PC-3 (cell line): ENCODE data around the gene TLR5.

Source experiments
- EZH2 ChIP-seq: fragments of 300-600 bp; sonication (generic); IDR thresholded peaks from one replicate; pipeline ENCODE4 v1.6.1; 2017; ENCODE audit warnings: antibody characterized with exemption, mild to moderate bottlenecking, low read length; ENCODE audit not compliant: unreplicated experiment
- EZH2phosphoT487 ChIP-seq: fragments of 300-600 bp; sonication (generic); IDR thresholded peaks from 2 replicates; pipeline ENCODE4 v1.6.1; 2018; ENCODE audit warnings: mild to moderate bottlenecking, antibody characterized with exemption, low read length, borderline replicate concordance
- TF ChIP-seq, protein P1 (sequence below): fragments of 300-600 bp; sonication (generic); conservative IDR thresholded peaks from 2 replicates; pipeline ENCODE4 v1.5.1; 2017; ENCODE audit warnings: antibody characterized with exemption, low read depth, mild to moderate bottlenecking, low read length

DNA sequence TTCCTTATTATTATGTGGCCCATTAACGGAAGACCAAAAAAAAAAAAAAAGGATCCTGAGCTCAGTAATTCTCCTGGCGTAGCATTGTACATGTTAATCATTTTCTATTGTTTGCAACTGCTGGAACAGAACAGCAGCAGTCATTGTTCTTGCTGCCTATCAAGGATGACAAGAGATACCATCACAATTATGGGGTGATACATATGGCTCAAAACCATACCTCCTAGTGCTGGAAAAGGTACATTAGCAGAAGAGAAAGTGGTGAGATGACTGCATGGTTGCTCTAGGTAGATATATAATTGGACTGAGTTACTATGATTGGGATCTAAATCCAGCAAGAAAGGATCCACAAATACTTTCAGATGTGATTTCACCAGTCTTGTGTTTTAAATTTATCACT lies 13.3 kb upstream of the TLR5 start:
- TF ChIP-seq, protein P1, sequence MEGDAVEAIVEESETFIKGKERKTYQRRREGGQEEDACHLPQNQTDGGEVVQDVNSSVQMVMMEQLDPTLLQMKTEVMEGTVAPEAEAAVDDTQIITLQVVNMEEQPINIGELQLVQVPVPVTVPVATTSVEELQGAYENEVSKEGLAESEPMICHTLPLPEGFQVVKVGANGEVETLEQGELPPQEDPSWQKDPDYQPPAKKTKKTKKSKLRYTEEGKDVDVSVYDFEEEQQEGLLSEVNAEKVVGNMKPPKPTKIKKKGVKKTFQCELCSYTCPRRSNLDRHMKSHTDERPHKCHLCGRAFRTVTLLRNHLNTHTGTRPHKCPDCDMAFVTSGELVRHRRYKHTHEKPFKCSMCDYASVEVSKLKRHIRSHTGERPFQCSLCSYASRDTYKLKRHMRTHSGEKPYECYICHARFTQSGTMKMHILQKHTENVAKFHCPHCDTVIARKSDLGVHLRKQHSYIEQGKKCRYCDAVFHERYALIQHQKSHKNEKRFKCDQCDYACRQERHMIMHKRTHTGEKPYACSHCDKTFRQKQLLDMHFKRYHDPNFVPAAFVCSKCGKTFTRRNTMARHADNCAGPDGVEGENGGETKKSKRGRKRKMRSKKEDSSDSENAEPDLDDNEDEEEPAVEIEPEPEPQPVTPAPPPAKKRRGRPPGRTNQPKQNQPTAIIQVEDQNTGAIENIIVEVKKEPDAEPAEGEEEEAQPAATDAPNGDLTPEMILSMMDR, result no peak
- no peak for TF ChIP-seq EZH2
- no peak for TF ChIP-seq EZH2phosphoT487
